ENCODE measurements around the gene VPS33B.
A peak's percentile ranks its signal among the peaks of the same experiment; 100 is the strongest.

Gene VPS33B

GRCh38 chr15:90955624-90956273 lies 66.6 kb downstream of the VPS33B start:
- H3K4me3 ChIP-seq (ENCODE audit: low read length) = peak overlapping the region; percentile 87
- no peak for DNase-seq (ENCODE audit: low read depth, low spot score)

- H3K4me3 ChIP-seq (ENCODE audit: low read length) = peak within 1 kb of the TSS; percentile 87
- DNase-seq (ENCODE audit: low read depth, low spot score) = peak; percentile 92
These were observed 67.4 kb downstream of the VPS33B start, which contains the start of gene RCCD1 for GRCh38 chr15:90954712-90955623. Gene RCCD1 (plus strand): TSS chr15:90954884. CDS start chr15:90956735, 1,851 bp downstream.

GRCh38 chr15:90953947-90954711 lies 68.3 kb downstream of the VPS33B start:
- DNase-seq (ENCODE audit: low read depth, low spot score) = no peak
- peak overlapping the region; percentile 87 for H3K4me3 ChIP-seq (ENCODE audit: low read length)

GRCh38 chr15:90952901-90953677 lies 69.3 kb downstream of the VPS33B start:
- DNase-seq (ENCODE audit: low read depth, low spot score) = no peak
- no peak overlapping the region for H3K4me3 ChIP-seq (ENCODE audit: low read length)

GRCh38 chr15:90950676-90951075 lies 71.7 kb downstream of the VPS33B start:
- H3K4me3 ChIP-seq (ENCODE audit: low read length) = no peak overlapping the region
- no peak for DNase-seq (ENCODE audit: low read depth, low spot score)

GRCh38 chr15:90949979-90950675 lies 72.3 kb downstream of the VPS33B start:
- H3K4me3 ChIP-seq (ENCODE audit: low read length) = no peak overlapping the region
- no peak for DNase-seq (ENCODE audit: low read depth, low spot score)

All from Jurkat, Clone E6-1 (cell line).